Naive thymus-derived CD4-positive, alpha-beta T cell (primary cell): ENCODE measurements around the gene DPEP3. TPM values are rescaled to one million over a fixed set of nuclear protein-coding genes. Genes with fewer than 3 reads are reported as not detected.

Source experiments
- ATAC-seq: fragments of 150-1000 bp; cut with Tn5 transposase; 2 replicates; pipeline ENCODE4 v1.10.0; 2021; ENCODE audit warnings: mild to moderate bottlenecking, moderate library complexity
- CTCF ChIA-PET: fragments of 350-600 bp; sonication (Branson Sonifier 250); formaldehyde crosslinking; loops from one replicate; lab custom pipeline; 2021; ENCODE audit warnings: antibody characterized with exemption; lab: Charles Lee
- POLR2A ChIA-PET: fragments of 350-600 bp; sonication (Branson Sonifier 250); formaldehyde crosslinking; loops from one replicate; lab custom pipeline; 2021; ENCODE audit warnings: antibody characterized with exemption, inconsistent platforms; lab: Charles Lee
- DNase-seq, 9 donors: peaks; one replicate each; pipeline versions ENCODE4 v3.0.0 to v3.0.0-alpha.2; 2020 to 2022; ENCODE audit warnings: mixed read lengths in 1 of 9
- H3K27ac ChIP-seq: one replicate; pipeline ENCODE4 v1.7.0; 2013; ENCODE audit warnings: mild to moderate bottlenecking, low read depth, low read length, moderate library complexity
- H3K27me3 ChIP-seq, 2 donors: one replicate each; pipeline ENCODE4 v1.7.0; 2013; ENCODE audit warnings: low read length in 2 of 2, mild to moderate bottlenecking in 2 of 2, moderate library complexity in 2 of 2; ENCODE audit not compliant: control insufficient read depth in 2 of 2, insufficient read depth in 2 of 2
- H3K36me3 ChIP-seq, 3 experiments: 1 replicate in 2 of 3; 2 replicates in 1 of 3; pipeline ENCODE4 v1.7.0; 2013; ENCODE audit warnings: low read length in 3 of 3, mild to moderate bottlenecking in 3 of 3, moderate library complexity in 1 of 3; ENCODE audit not compliant: insufficient read depth in 3 of 3, control insufficient read depth in 2 of 3
- H3K4me1 ChIP-seq, 2 donors: one replicate each; pipeline ENCODE4 v1.7.0; 2013; ENCODE audit warnings: low read length in 2 of 2, mild to moderate bottlenecking in 2 of 2, moderate library complexity in 1 of 2; ENCODE audit not compliant: control insufficient read depth in 2 of 2, insufficient read depth in 2 of 2
- H3K4me3 ChIP-seq: 2 replicates; pipeline ENCODE4 v1.7.0; 2013; ENCODE audit warnings: mild to moderate bottlenecking, low read length
- H3K9me3 ChIP-seq, 3 experiments: 1 replicate in 2 of 3; 2 replicates in 1 of 3; pipeline ENCODE4 v1.7.0; 2013; ENCODE audit warnings: low read length in 3 of 3; ENCODE audit not compliant: control insufficient read depth in 2 of 3
- H3K27ac Mint-ChIP-seq, 9 donors: one replicate each; pipeline ENCODE4 v1.8.0; 2020 to 2022; ENCODE audit warnings: mixed read lengths in 9 of 9, mild to moderate bottlenecking in 8 of 9, moderate library complexity in 5 of 9, inconsistent platforms in 2 of 9
- H3K27me3 Mint-ChIP-seq, 5 donors: one replicate each; pipeline ENCODE4 v1.8.0; 2021 to 2022; ENCODE audit warnings: mixed read lengths in 5 of 5, mild to moderate bottlenecking in 1 of 5
- H3K36me3 Mint-ChIP-seq, 5 donors: one replicate each; pipeline ENCODE4 v1.8.0; 2020 to 2022; ENCODE audit warnings: mixed read lengths in 5 of 5, mild to moderate bottlenecking in 3 of 5, inconsistent platforms in 1 of 5
- H3K4me1 Mint-ChIP-seq, 7 donors: one replicate each; pipeline ENCODE4 v1.8.0; 2020 to 2022; ENCODE audit warnings: mixed read lengths in 7 of 7, mild to moderate bottlenecking in 3 of 7, inconsistent platforms in 1 of 7
- H3K4me3 Mint-ChIP-seq, 10 donors: one replicate each; pipeline ENCODE4 v1.8.0; 2020 to 2022; ENCODE audit warnings: mild to moderate bottlenecking in 10 of 10, mixed read lengths in 10 of 10, moderate library complexity in 6 of 10, inconsistent platforms in 2 of 10
- H3K9me3 Mint-ChIP-seq, 11 donors: one replicate each; pipeline ENCODE4 v1.8.0; 2020 to 2022; ENCODE audit warnings: mixed read lengths in 11 of 11, mild to moderate bottlenecking in 4 of 11, inconsistent platforms in 1 of 11, moderate library complexity in 1 of 11
- intact Hi-C, 2 donors: fragments of 100-400 bp; cut with micrococcal nuclease; formaldehyde crosslinking; loops; one replicate each; pipeline ENCODE4 v1.15.1; 2023
- polyA plus RNA-seq, 2 donors: library from polyadenylated mRNA; unstranded; fragments of 300-500 nt; fragmentation: Illumina TruSeq; gene quantifications; one replicate each; pipeline ENCODE4 v1.2.3, GENCODE V29; 2021
- total RNA-seq, 6 experiments: library from RNA in 5 of 6; stranded (reverse) in 5 of 6; gene quantifications; 1 replicate in 5 of 6; 2 replicates in 1 of 6; pipeline ENCODE4 v1.2.3 and lab custom pipeline; 2021 to 2026

DPEP3 gene
- total and polyA plus RNA-seq, 7 experiments from 2014 or later, result 0.10 to 2.3 (median 1.6) TPM

- ChIA-PET POLR2A (interaction anchor here (1.0 to 5.7 kb wide), 6 partner anchors 9 to 51 kb away, joined by 3 to 29 read pairs (median 6); partner anchors contain the start of genes DDX28, DPEP2, DUS2 and PSMB10), CTCF (interaction anchor here (1.1 to 1.4 kb wide), 4 partner anchors 17 to 179 kb away, joined by 3 to 4 read pairs (median 3); no protein-coding TSS in a partner anchor)
- Histone ChIP-seq H3K27ac (peak overlapping the region; percentile 14), H3K36me3 (peaks cover 0 to 8% (median 0%) of the 10 kb centered on the region in 3 experiments), H3K4me1 (peaks cover 9 to 23% of the 10 kb centered on the region in 2 donors), H3K4me3 (no peak overlapping the region), H3K27me3 (no peaks in the 10 kb centered on the region), H3K9me3 (no peaks in the 10 kb centered on the region)
- Mint-ChIP-seq H3K4me1 (peaks cover 26 to 43% (median 31%) of the 10 kb centered on the region in 7 donors), H3K9me3 (no peaks in the 10 kb centered on the region), H3K36me3 (peaks cover 0 to 4% (median 0%) of the 10 kb centered on the region in 5 donors), H3K4me3 (no peak overlapping the region), H3K27me3 (no peaks in the 10 kb centered on the region), H3K27ac (peak overlapping the region in 2 of 9 donors; percentile 70 to 84)
- ATAC-seq (no peak), DNase-seq (no peak)
- intact Hi-C loops, result no loop called here
Observed at GRCh38 chr16:67986949-67987348, 6.7 kb upstream of the DPEP3 start.

GRCh38 chr16:67982011-67982696, 1.9 kb upstream of the DPEP3 start:
- peak overlapping the region in 1 of 9 donors; percentile 97 for H3K27ac Mint-ChIP-seq
- no peaks in the 10 kb centered on the region for H3K36me3 Mint-ChIP-seq
- H3K4me3 Mint-ChIP-seq, result no peak overlapping the region
- no peaks in the 10 kb centered on the region for H3K9me3 Mint-ChIP-seq
- no peak overlapping the region for H3K4me3 ChIP-seq
- H3K9me3 ChIP-seq, result no peaks in the 10 kb centered on the region
- H3K27me3 Mint-ChIP-seq, result peaks cover 0 to 3% (median 0%) of the 10 kb centered on the region in 5 donors
- ATAC-seq (no peak), DNase-seq (no peak)
- intact Hi-C loops, result loop anchor here (2.0 to 5.0 kb wide), 2 partner anchors 13 to 90 kb away; partner anchors contain the start of genes PSKH1 (in 1 of the 2) and SLC12A4 (in 1 of the 2)
- ChIA-PET CTCF (interaction anchor here (0.8 to 1.9 kb wide), 6 partner anchors 10 to 59 kb away, joined by 3 to 6 read pairs (median 4); partner anchors contain the start of gene CTRL), POLR2A (interaction anchor here (0.7 to 5.7 kb wide), 7 partner anchors 13 to 103 kb away, joined by 3 to 32 read pairs (median 11); partner anchors contain the start of genes DPEP2, NFATC3, PSMB10 and SLC12A4)
- H3K4me1 ChIP-seq, result peaks cover 9 to 23% of the 10 kb centered on the region in 2 donors
- no peaks in the 10 kb centered on the region for H3K36me3 ChIP-seq
- H3K4me1 Mint-ChIP-seq, result peaks cover 18 to 28% (median 26%) of the 10 kb centered on the region in 7 donors
- H3K27ac ChIP-seq, result no peak overlapping the region
- H3K27me3 ChIP-seq, result no peaks in the 10 kb centered on the region

DNA sequence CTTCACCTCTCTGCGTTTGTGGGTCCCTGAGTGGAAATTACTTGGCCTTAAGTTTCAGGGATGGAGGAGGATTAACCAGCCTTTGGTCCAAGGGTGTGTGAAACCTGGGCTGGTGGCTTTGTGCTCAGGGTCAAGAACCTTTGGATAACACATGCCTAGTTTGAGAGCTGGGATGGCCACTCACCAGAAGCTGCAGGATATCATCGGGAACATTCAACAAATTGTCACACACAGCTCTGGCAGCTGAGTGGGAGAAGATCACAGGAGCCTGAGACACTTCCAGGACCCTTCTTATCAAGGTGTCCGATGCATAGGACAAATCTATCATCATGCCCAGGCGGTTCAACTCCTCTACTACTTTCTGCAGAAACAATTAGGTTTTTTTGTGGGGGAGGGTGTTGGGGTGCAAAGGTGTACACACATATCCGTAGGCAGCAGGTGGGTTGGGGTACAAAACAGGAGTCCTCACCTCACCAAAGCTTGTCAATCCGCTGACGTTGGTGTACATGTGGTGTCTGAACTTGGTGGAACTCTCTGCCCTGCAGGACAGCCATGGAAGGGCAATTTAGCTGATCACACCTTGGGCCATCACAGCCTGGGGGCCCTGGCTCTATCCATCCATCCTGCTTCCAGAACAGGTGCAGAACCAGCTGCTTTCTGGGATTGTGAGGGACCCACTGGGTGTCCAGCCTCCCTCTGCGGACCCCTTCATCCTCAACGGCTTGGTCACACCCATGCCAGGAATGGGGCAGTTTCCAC, 2.7 kb downstream of the DPEP3 start:
- no peak overlapping the region for H3K4me3 ChIP-seq
- CTCF ChIA-PET, result no interaction called here
- Mint-ChIP-seq H3K4me1 (peaks cover 0 to 8% (median 2%) of the 10 kb centered on the region in 7 donors), H3K4me3 (no peak overlapping the region), H3K36me3 (no peaks in the 10 kb centered on the region), H3K27ac (no peak overlapping the region), H3K27me3 (peaks cover 0 to 10% (median 0%) of the 10 kb centered on the region in 5 donors), H3K9me3 (no peaks in the 10 kb centered on the region)
- no peak overlapping the region for H3K27ac ChIP-seq
- DNase-seq, result no peak
- no peaks in the 10 kb centered on the region for H3K4me1 ChIP-seq
- POLR2A ChIA-PET, result interaction anchor here (0.8 to 1.1 kb wide), 2 partner anchors 11 to 49 kb away, joined by 3 read pairs; no protein-coding TSS in a partner anchor
- H3K27me3 ChIP-seq, result no peaks in the 10 kb centered on the region
- H3K36me3 ChIP-seq, result no peaks in the 10 kb centered on the region
- ATAC-seq, result no peak
- H3K9me3 ChIP-seq, result no peaks in the 10 kb centered on the region
- intact Hi-C loops, result no loop called here

- H3K4me1 ChIP-seq, result no peaks in the 10 kb centered on the region
- H3K9me3 Mint-ChIP-seq, result no peaks in the 10 kb centered on the region
- H3K4me3 ChIP-seq, result no peak overlapping the region
- H3K27ac ChIP-seq, result no peak overlapping the region
- POLR2A ChIA-PET, result interaction anchor here (0.8 to 1.1 kb wide), 2 partner anchors 12 to 50 kb away, joined by 3 read pairs; no protein-coding TSS in a partner anchor
- intact Hi-C loops, result no loop called here
- no peaks in the 10 kb centered on the region for H3K27me3 ChIP-seq
- no peaks in the 10 kb centered on the region for H3K36me3 ChIP-seq
- H3K36me3 Mint-ChIP-seq, result no peaks in the 10 kb centered on the region
- DNase-seq (no peak), ATAC-seq (no peak)
- no peak overlapping the region for H3K4me3 Mint-ChIP-seq
- H3K9me3 ChIP-seq, result no peaks in the 10 kb centered on the region
- CTCF ChIA-PET, result no interaction called here
- H3K27ac Mint-ChIP-seq, result no peak overlapping the region
- peaks cover 0 to 5% (median 0%) of the 10 kb centered on the region in 7 donors for H3K4me1 Mint-ChIP-seq
- H3K27me3 Mint-ChIP-seq, result peaks cover 0 to 10% (median 0%) of the 10 kb centered on the region in 5 donors
Observed at GRCh38 chr16:67977005-67977404, 3.3 kb downstream of the DPEP3 start.

DNA sequence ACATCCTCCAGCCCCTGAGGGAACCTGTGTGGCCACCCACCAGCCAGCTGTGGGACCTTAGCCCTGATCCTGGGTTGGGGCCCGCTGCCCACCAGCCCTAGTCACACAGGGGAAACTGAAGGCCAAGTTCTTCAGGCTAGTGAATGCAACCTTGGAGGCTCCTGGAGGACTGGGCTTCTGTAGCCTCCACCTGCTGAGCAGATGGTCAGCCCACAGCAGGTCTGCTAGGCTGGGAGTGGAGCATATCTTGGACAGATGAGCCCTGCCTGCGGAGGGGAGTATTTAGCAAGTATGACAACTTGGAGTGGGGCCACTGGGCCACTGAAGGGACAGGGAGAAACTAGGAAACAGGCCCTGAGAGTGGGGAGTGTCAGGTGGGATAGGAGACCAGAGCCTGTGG, 4.1 kb downstream of the DPEP3 start:
- no peaks in the 10 kb centered on the region for H3K27me3 ChIP-seq
- intact Hi-C loops, result no loop called here

More for the DNA sequence above, 4.1 kb downstream of the DPEP3 start:
- no peak overlapping the region for H3K4me3 ChIP-seq
- H3K27ac Mint-ChIP-seq, result peak overlapping the region in 2 of 9 donors; percentile 40 to 71
- ChIA-PET POLR2A (no interaction called here), CTCF (interaction anchor here (0.6 kb wide), 1 partner anchor 23 kb away, joined by 3 read pairs; the partner anchor contains the start of gene DPEP2)
- no peaks in the 10 kb centered on the region for H3K9me3 ChIP-seq
- no peak overlapping the region for H3K27ac ChIP-seq
- DNase-seq (no peak), ATAC-seq (no peak)
- no peaks in the 10 kb centered on the region for H3K9me3 Mint-ChIP-seq
- H3K27me3 Mint-ChIP-seq, result peaks cover 0 to 10% (median 0%) of the 10 kb centered on the region in 5 donors
- no peaks in the 10 kb centered on the region for H3K36me3 ChIP-seq
- no peaks in the 10 kb centered on the region for H3K4me1 ChIP-seq
- H3K36me3 Mint-ChIP-seq, result no peaks in the 10 kb centered on the region
- no peak overlapping the region for H3K4me3 Mint-ChIP-seq
- H3K4me1 Mint-ChIP-seq, result peaks cover 0 to 5% (median 0%) of the 10 kb centered on the region in 7 donors
